ENCODE results near the gene BCL7C. TPM values are rescaled to one million over a fixed set of nuclear protein-coding genes. Genes with fewer than 3 reads are reported as not detected.

The BCL7C gene
- total and polyA plus RNA-seq, 2 of the 8 experiments (the other 6 are each of a cell fraction or from before 2014, with no cell fraction given): 8.6 to 17.2 TPM

DNA sequence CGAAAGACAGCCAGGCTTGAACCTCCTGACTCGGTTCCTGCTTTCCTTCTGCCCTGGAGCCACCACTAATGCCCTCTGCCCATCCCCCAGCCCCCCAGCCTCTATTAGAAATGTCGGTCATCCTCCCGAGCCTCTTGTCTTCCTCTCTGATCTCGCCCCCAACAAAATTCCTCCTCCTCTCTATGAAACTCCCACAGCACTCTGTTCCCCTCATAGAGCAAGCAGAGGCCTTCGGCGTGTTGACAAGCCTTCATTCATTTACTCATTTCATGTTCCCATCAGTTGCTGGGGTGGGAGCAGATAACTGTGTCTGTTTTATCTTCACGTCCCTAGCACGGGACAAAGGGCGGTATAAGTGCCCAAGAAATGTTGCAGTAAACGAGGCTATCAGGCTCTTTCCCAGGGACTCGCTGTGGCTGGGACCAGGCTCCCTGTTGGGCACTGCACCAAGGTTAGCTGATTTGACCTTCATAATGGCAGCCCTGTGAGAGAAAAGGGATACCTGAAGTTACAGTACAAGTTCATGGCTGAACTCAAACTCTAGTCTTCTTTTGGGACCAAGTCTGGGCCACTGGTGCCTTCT is 37.3 kb upstream of the BCL7C start:
- no peak overlapping the region for H2BK12ac ChIP-seq (ENCODE audit: low read depth, low read length)
- no peak overlapping the region for H2AFZ ChIP-seq (ENCODE audit: low read length)
- ChIA-PET POLR2A (ENCODE audit: partially characterized antibody) (interaction anchor here (0.6 to 12.0 kb wide), 5 partner anchors 4 to 153 kb away, joined by 3 to 105 read pairs (median 7); partner anchors contain the start of genes CTF1, FBXL19 and ORAI3), CTCF (ENCODE audit: partially characterized antibody) (interaction anchor here (0.6 to 3.4 kb wide), 3 partner anchors 11 to 1282 kb away, joined by 3 to 31 read pairs (median 4); no protein-coding TSS in a partner anchor)
- H4K8ac ChIP-seq (ENCODE audit: extremely low read depth, insufficient read depth, low read length): no peak overlapping the region
- H3K18ac ChIP-seq (ENCODE audit: extremely low read depth, low read length): no peak overlapping the region
- H3K27me3 ChIP-seq (replicated peaks in 1 of 4; ENCODE audit: control insufficient read depth in 3 of 4, extremely low read depth in 1 of 4, insufficient read depth in 3 of 4, low read length in 3 of 4): no peaks in the 10 kb centered on the region
- H3K27ac ChIP-seq (ENCODE audit: low read depth, low read length): no peak overlapping the region
- no peak overlapping the region for H4K91ac ChIP-seq (replicated peaks; ENCODE audit: insufficient read length, low read length)
- H2BK5ac ChIP-seq (ENCODE audit: low read depth, low read length): no peak overlapping the region
- H3K4ac ChIP-seq (replicated peaks; ENCODE audit: insufficient read length, low read depth, low read length): no peak overlapping the region
- no peak overlapping the region for H4K5ac ChIP-seq (ENCODE audit: insufficient read length, low read depth, low read length)
- no peak overlapping the region for H2BK20ac ChIP-seq (ENCODE audit: low read length)
- H3K79me2 ChIP-seq (ENCODE audit: control insufficient read depth in 1 of 2, insufficient read depth in 2 of 2, low read length in 2 of 2): no peaks in the 10 kb centered on the region; a peak in 1 of 4 replicates
- no peak overlapping the region for H3K23ac ChIP-seq (ENCODE audit: insufficient read length)
- peaks cover 5 to 10% of the 10 kb centered on the region in 2 experiments for H4K20me1 ChIP-seq (replicated peaks in 1 of 2; ENCODE audit: control insufficient read depth in 1 of 2, insufficient read depth in 2 of 2, low read length in 2 of 2)
- H2BK15ac ChIP-seq (ENCODE audit: low read length): no peak overlapping the region
- no peak overlapping the region for H3K14ac ChIP-seq (ENCODE audit: insufficient read length)
- FAIRE-seq (no peak), DNase-seq (ENCODE audit: low read depth in 1 of 2, low spot score in 2 of 2) (no peak)
- H3K4me1 ChIP-seq (replicated peaks in 1 of 4; ENCODE audit: control insufficient read depth in 3 of 4, insufficient read depth in 4 of 4, low read length in 3 of 4): peaks cover 0 to 5% (median 1%) of the 10 kb centered on the region in 4 experiments; a peak in 2 of 7 replicates
- no peak overlapping the region for H3K4me3 ChIP-seq (ENCODE audit: extremely low read depth in 1 of 4, insufficient read depth in 2 of 4, low read depth in 3 of 4, low read length in 4 of 4)
- 78% methylated on average over 12 of the region's 12 CpGs; no CpG with 5 or more reads in 1 of the 2 experiments for WGBS, 2 experiments (ENCODE audit: extremely low coverage in 1 of 2, insufficient coverage in 1 of 2, insufficient read length in 1 of 2, insufficient replicate concordance in 2 of 2, low coverage in 1 of 2, low lambda C conversion rate in 2 of 2, missing lambda C conversion rate in 1 of 2)
- no peak overlapping the region for H3K4me2 ChIP-seq (ENCODE audit: insufficient read depth in 1 of 2, low read depth in 2 of 2, low read length in 2 of 2)
- H3K56ac ChIP-seq (replicated peaks; ENCODE audit: insufficient read length, low read depth, low read length): no peak overlapping the region
- no peak overlapping the region for H2AK5ac ChIP-seq (ENCODE audit: low read depth, low read length)
- H3K9ac ChIP-seq (replicated peaks in 1 of 4; ENCODE audit: extremely low read depth in 1 of 4, low read depth in 3 of 4, low read length in 3 of 4): no peak overlapping the region
- H3K36me3 ChIP-seq (ENCODE audit: control insufficient read depth in 2 of 4, insufficient read depth in 4 of 4, low read length in 3 of 4): peaks cover 13 to 53% (median 31%) of the 10 kb centered on the region in 4 experiments; a peak in 7 of 8 replicates
- H3K23me2 ChIP-seq (ENCODE audit: low read depth, low read length): no peaks in the 10 kb centered on the region
- H3K79me1 ChIP-seq (ENCODE audit: low read depth, low read length): peaks cover 3% of the 10 kb centered on the region; the same call in 1 of the 2 replicates
- no peaks in the 10 kb centered on the region for H3K9me3 ChIP-seq (ENCODE audit: insufficient read depth in 2 of 2, low read depth in 1 of 2, low read length in 1 of 2)
- H2BK120ac ChIP-seq (replicated peaks; ENCODE audit: low read depth, low read length): no peak overlapping the region
- TF ChIP-seq POLR2AphosphoS5 (IDR thresholded peaks at IDR 0.05; ENCODE audit: low read depth, low read length): no peak
- no peak for TF ChIP-seq SIX5 (IDR thresholded peaks at IDR 0.05; ENCODE audit: low read depth, low read length)
- no peak for TF ChIP-seq NANOG (IDR thresholded peaks at IDR 0.05; ENCODE audit: insufficient read depth, low read depth, low read length, poor library complexity, severe bottlenecking)
- TF ChIP-seq KDM1A (IDR thresholded peaks at IDR 0.05; ENCODE audit: borderline replicate concordance, low read length): no peak
- no peak for TF ChIP-seq GTF2F1 (IDR thresholded peaks at IDR 0.05; ENCODE audit: borderline replicate concordance, low read depth, low read length)
- TF ChIP-seq EGR1 (IDR thresholded peaks at IDR 0.05; ENCODE audit: borderline replicate concordance, low read depth, low read length): no peak
- TF ChIP-seq TAF7 (optimal IDR thresholded peaks at IDR 0.05; ENCODE audit: borderline replicate concordance, low read depth, low read length): no peak
- no peak for TF ChIP-seq CHD1 (IDR thresholded peaks at IDR 0.05; ENCODE audit: low read depth, low read length)
- no peak for TF ChIP-seq RNF2 (IDR thresholded peaks at IDR 0.05; ENCODE audit: borderline replicate concordance, low read depth, low read length, missing control alignments, poor library complexity, severe bottlenecking)
- TF ChIP-seq ATF3 (IDR thresholded peaks at IDR 0.05; ENCODE audit: insufficient read depth, low read depth, low read length): no peak
- no peak for TF ChIP-seq SAP30 (IDR thresholded peaks at IDR 0.05; ENCODE audit: insufficient read depth, insufficient replicate concordance, low read length)
- no peak for TF ChIP-seq TAF1 (IDR thresholded peaks at IDR 0.05; ENCODE audit: low read depth, low read length)
